HG02759 (cell line): ENCODE measurements around the gene P2RX2.
A peak's percentile ranks its signal among the peaks of the same experiment; 100 is the strongest.
"Not testable (repeated sequence)": the region's sequence is repeated elsewhere in the genome, so short reads cannot be mapped to it uniquely, and the experiment has no call there.

Source experiments
- ATAC-seq: cut with Tn5 transposase; IDR thresholded peaks from one replicate; pipeline ENCODE4 v1.9.1; 2021; ENCODE audit warnings: mild to moderate bottlenecking, moderate library complexity; ENCODE audit not compliant: unreplicated experiment

The P2RX2 gene

GRCh38 chr12:132582582-132583410 is 35.8 kb upstream of the P2RX2 start:
- no peak for ATAC-seq

- no peak for ATAC-seq
Observed at GRCh38 chr12:132583411-132583710, 35.2 kb upstream of the P2RX2 start.

GRCh38 chr12:132583736-132584135 is 34.8 kb upstream of the P2RX2 start:
- no peak for ATAC-seq

GRCh38 chr12:132584429-132584828 is 34.1 kb upstream of the P2RX2 start:
- no peak for ATAC-seq

- no peak for ATAC-seq
Observed at GRCh38 chr12:132585177-132585576, 33.4 kb upstream of the P2RX2 start.

DNA sequence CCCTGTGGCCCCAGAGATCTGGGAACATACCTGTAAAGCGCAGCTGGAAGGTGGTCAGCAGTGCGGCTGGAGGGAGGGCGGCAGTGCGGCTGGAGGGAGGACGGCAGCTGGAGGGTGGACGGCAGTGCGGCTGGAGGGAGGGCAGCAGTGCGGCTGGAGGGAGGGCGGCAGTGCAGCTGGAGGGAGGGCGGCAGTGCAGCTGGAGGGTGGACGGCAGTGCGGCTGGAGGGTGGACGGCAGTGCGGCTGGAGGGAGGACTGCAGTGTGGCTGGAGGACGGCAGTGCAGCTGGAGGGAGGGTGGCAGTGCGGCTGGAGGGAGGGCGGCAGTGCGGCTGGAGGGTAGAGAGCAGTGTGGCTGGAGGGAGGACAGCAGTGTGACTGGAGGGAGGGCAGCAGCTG is 31.6 kb upstream of the P2RX2 start:
- no peak for ATAC-seq

- ATAC-seq, result no peak
Observed at GRCh38 chr12:132587781-132588180, 30.8 kb upstream of the P2RX2 start.

DNA sequence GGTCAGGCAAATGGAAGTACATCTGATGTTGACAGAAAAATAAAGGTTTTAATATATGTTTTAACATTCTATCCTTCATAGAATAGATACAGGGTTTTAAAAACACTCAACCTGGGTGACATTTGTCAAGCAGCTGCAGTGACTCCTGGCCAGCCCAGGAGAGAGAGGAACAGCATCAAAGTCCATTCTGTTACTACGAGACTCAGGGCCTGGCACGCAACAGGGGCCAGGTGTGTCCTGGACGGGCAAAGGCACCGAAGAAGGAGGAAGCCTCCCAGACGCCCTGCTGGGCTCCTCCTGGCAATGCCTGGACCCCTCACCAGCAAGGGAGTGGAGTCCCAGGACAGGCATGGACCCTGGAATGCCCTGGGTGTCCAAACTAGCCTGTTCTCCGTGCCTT is 30.3 kb upstream of the P2RX2 start:
- no peak for ATAC-seq

DNA sequence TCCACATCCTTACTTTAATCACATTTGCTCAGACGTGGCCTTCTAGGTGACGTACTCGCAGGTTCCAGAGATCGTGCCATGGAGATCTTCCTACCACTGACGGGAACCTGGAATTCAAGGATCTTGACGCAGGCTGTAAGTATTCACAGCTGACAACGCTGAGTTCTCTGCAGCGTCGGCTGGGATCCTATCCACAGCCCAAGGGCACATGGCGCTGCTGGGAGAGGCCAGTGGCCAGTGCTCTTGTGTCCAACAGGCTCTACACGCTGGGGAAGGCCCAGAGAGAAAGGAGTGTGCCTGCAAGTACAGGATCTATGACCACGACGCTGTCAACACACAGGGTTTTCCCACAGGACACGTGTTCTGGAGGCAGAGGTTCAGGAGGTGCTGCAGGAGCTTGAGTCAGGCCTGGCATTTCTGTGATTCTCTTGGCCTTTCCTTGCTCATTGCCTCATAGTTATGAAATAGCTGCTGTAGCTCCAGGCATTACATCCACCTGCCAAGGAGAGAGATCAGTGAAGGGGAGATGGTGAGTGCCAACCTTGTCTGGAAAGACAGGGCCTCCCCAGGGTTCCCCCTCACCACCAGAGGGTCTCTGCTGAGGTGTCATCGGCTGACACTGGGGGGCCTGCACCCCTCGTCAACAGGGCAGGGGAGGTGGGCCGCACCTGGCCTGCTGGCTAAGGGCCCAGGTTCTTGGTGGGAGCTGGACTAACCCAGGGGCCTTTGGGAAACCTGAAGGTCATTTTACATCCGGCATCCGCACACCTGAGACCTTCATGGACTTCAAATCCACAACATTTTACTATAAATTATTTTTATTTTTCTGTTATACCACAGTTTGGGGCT is 29.5 kb upstream of the P2RX2 start:
- no peak for ATAC-seq

GRCh38 chr12:132591107-132591935 is 27.3 kb upstream of the P2RX2 start:
- no peak for ATAC-seq

GRCh38 chr12:132592282-132592970 is 26.1 kb upstream of the P2RX2 start:
- ATAC-seq, result no peak

DNA sequence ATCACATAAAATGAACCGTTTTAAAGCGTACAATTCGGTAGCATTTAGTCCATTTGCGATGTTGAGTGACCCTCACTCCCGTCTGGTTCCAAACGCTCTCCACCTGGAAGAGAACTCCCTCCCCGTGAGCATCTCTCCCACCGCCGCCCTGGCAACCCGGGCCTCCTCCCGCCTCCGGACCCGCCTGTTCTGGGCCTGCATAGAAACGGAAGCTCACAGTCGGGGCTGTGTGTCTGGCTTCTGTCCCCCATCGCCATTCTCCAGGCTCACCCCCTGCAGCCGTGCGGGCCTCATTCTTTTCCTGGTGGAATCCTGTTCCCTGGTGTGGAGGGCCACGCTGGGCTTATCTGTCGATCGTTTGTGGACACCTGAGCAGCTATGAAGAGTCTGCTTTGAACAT is 25.5 kb upstream of the P2RX2 start:
- ATAC-seq, result no peak

DNA sequence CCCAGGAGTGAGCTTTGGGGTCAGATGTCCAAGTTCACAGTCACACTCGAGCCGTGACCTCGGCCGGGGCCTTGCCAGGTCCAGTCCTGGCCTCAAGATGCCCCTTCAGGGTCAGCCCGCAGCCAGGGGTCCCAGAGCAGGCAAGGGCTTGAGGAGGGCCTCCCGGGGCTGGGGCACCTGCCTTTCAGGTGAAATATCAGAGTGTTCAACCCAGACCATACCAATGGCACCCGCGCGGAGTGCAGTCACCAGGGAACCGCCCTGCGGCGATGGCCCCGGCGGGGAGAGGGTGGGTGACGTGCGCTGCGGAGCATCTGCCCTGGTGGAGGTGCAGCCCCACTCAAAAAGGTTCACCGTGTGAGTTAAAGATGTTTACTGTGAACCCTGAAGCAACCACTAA is 25.1 kb upstream of the P2RX2 start:
- no peak for ATAC-seq

- peak; percentile 84 for ATAC-seq
Observed at GRCh38 chr12:132593938-132594358, 24.6 kb upstream of the P2RX2 start.

DNA sequence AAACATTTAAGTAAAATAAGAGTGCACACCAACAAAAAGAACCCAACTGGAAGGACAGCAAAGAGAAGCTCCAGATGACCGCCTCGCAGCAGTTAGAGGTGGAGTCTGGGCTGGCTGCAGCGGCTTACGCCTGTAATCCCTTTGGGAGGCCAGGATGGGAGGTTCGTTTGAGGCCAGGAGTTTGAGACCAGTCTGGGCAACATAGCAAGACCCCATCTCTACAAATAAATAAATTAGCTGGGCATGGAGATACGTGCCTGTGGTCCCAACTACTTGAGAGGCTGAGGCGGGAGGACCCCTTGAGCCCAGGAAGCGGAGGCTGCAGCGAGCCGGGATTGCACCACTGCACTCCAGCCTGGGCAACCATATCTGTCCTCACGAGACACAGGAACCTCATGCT is 23.4 kb upstream of the P2RX2 start:
- no peak for ATAC-seq

- no peak for ATAC-seq
Observed at GRCh38 chr12:132596016-132596415, 22.6 kb upstream of the P2RX2 start.

GRCh38 chr12:132597333-132598316 is 21.0 kb upstream of the P2RX2 start:
- no peak for ATAC-seq

GRCh38 chr12:132599502-132599901 is 19.1 kb upstream of the P2RX2 start:
- not testable (repeated sequence) for ATAC-seq
